IMR-90 (cell line): ENCODE results near the gene EIF2B5. TPM values are rescaled to one million over a fixed set of nuclear protein-coding genes. Genes with fewer than 3 reads are reported as not detected.
A peak's percentile ranks its signal among the peaks of the same experiment; 100 is the strongest.

Experiments used
- ATAC-seq: fragments of 200-7000 bp; cut with Tn5 transposase; 2 replicates; pipeline ENCODE4 v1.9.1; 2020; ENCODE audit warnings: low read depth, mild to moderate bottlenecking, moderate library complexity
- BruUV-seq: library from RNA; stranded (reverse); fragments of 400-500 nt; replicated peaks from 2 replicates; lab custom pipeline; 2021; lab: Mats Ljungman, UMichigan
- CTCF ChIA-PET: fragments of 300-600 bp; formaldehyde crosslinking; extraction: SDS; loops from one replicate; lab custom pipeline; 2021; ENCODE audit warnings: antibody characterized with exemption; lab: Yijun Ruan, JAX
- POLR2A ChIA-PET: fragments of 300-600 bp; sonication (Branson Sonifier 250); formaldehyde crosslinking; loops from one replicate; lab custom pipeline; 2022; ENCODE audit warnings: antibody characterized with exemption; ENCODE audit not compliant: unreplicated experiment; lab: Charles Lee
- DNase-seq: peaks from one replicate; pipeline ENCODE4 v3.0.0; 2013
- H2AFZ ChIP-seq: replicated peaks from 2 replicates; pipeline ENCODE3; 2013; ENCODE audit warnings: low read length, mild to moderate bottlenecking; ENCODE audit not compliant: poor library complexity
- H2AK5ac ChIP-seq: 2 replicates; pipeline ENCODE4 v1.6.1; 2013; ENCODE audit warnings: low read depth, low read length, inconsistent platforms
- H2AK9ac ChIP-seq: replicated peaks from 2 replicates; pipeline ENCODE3; 2013; ENCODE audit warnings: mild to moderate bottlenecking, low read depth, low read length, moderate library complexity; ENCODE audit not compliant: poor library complexity
- H2BK120ac ChIP-seq: 2 replicates; pipeline ENCODE4 v1.6.1; 2013; ENCODE audit warnings: low read depth, low read length, inconsistent platforms
- H2BK15ac ChIP-seq: 3 replicates; pipeline ENCODE4 v1.6.1; 2013; ENCODE audit warnings: low read depth, low read length, inconsistent platforms
- H2BK20ac ChIP-seq: 2 replicates; pipeline ENCODE4 v1.6.1; 2013; ENCODE audit warnings: low read depth, mild to moderate bottlenecking, inconsistent platforms, low read length, moderate library complexity
- H2BK5ac ChIP-seq: 2 replicates; pipeline ENCODE4 v1.6.1; 2013; ENCODE audit warnings: mild to moderate bottlenecking, low read depth, low read length, inconsistent platforms; ENCODE audit not compliant: poor library complexity, severe bottlenecking
- H3K14ac ChIP-seq: replicated peaks from 2 replicates; pipeline ENCODE4 v1.6.1; 2013; ENCODE audit warnings: low read depth, low read length, inconsistent platforms
- H3K18ac ChIP-seq: 2 replicates; pipeline ENCODE4 v1.6.1; 2013; ENCODE audit warnings: low read depth, low read length, control low read depth
- H3K23ac ChIP-seq: 2 replicates; pipeline ENCODE4 v1.6.1; 2013; ENCODE audit warnings: low read depth, low read length, inconsistent platforms
- H3K27ac ChIP-seq: 2 replicates; pipeline ENCODE4 v1.5.1; 2013; ENCODE audit warnings: mild to moderate bottlenecking, control low read depth, low read length; ENCODE audit not compliant: insufficient read depth
- H3K27me3 ChIP-seq: 2 replicates; pipeline ENCODE4 v1.6.1; 2013; ENCODE audit warnings: low read length; ENCODE audit not compliant: control insufficient read depth, insufficient read depth
- H3K36me3 ChIP-seq: 2 replicates; pipeline ENCODE4 v1.6.1; 2013; ENCODE audit warnings: low read length, mixed read lengths; ENCODE audit not compliant: control insufficient read depth, insufficient read depth
- H3K4ac ChIP-seq: 2 replicates; pipeline ENCODE4 v1.6.1; 2013; ENCODE audit warnings: low read depth, low read length, inconsistent platforms
- H3K4me1 ChIP-seq: 2 replicates; pipeline ENCODE4 v1.6.1; 2013; ENCODE audit warnings: low read length, mixed read lengths; ENCODE audit not compliant: control insufficient read depth, insufficient read depth
- H3K4me2 ChIP-seq: 2 replicates; pipeline ENCODE4 v1.6.1; 2013; ENCODE audit warnings: low read depth, mild to moderate bottlenecking, control low read depth, low read length, moderate library complexity
- H3K4me3 ChIP-seq: 2 replicates; pipeline ENCODE4 v1.5.1; 2013; ENCODE audit warnings: low read depth, mild to moderate bottlenecking, control low read depth, low read length, moderate library complexity; ENCODE audit not compliant: insufficient read depth
- H3K56ac ChIP-seq: 2 replicates; pipeline ENCODE4 v1.6.1; 2013; ENCODE audit warnings: low read length, inconsistent platforms; ENCODE audit not compliant: insufficient read depth; ENCODE audit errors: extremely low read depth
- H3K79me1 ChIP-seq, 2 experiments: 2 replicates each; pipeline ENCODE4 v1.6.1; 2013; ENCODE audit warnings: low read length in 2 of 2, inconsistent platforms in 1 of 2, low read depth in 1 of 2
- H3K9ac ChIP-seq: 2 replicates; pipeline ENCODE4 v1.6.1; 2013; ENCODE audit warnings: low read depth, low read length, control low read depth
- H3K9me1 ChIP-seq: 2 replicates; pipeline ENCODE4 v1.6.1; 2013; ENCODE audit warnings: low read length, inconsistent platforms; ENCODE audit not compliant: insufficient read depth
- H3K9me3 ChIP-seq: 2 replicates; pipeline ENCODE4 v1.6.1; 2013; ENCODE audit warnings: low read length; ENCODE audit not compliant: control insufficient read depth, insufficient read depth
- H4K20me1 ChIP-seq: 2 replicates; pipeline ENCODE4 v1.6.1; 2013; ENCODE audit warnings: low read length, inconsistent platforms; ENCODE audit not compliant: insufficient read depth
- H4K5ac ChIP-seq: 2 replicates; pipeline ENCODE4 v1.6.1; 2013; ENCODE audit warnings: mild to moderate bottlenecking, low read depth, low read length, control low read depth
- H4K8ac ChIP-seq, 2 experiments: 2 replicates each; pipeline ENCODE4 v1.6.1; 2013; ENCODE audit warnings: low read depth in 2 of 2, low read length in 2 of 2, control low read depth in 1 of 2, inconsistent platforms in 1 of 2
- H4K91ac ChIP-seq: 2 replicates; pipeline ENCODE4 v1.6.1; 2013; ENCODE audit warnings: low read depth, low read length, inconsistent platforms; ENCODE audit not compliant: insufficient read depth
- BHLHE40 ChIP-seq: fragments of 150-350 bp; IDR thresholded peaks from 2 replicates; pipeline ENCODE4 v1.6.1; 2016; ENCODE audit warnings: mild to moderate bottlenecking, low read depth, low read length
- CEBPB ChIP-seq: IDR thresholded peaks from 2 replicates; pipeline ENCODE4 v1.6.1; 2012; ENCODE audit warnings: low read depth, low read length, improper control_type of control experiment
- CTCF ChIP-seq: conservative IDR thresholded peaks from 2 replicates; pipeline ENCODE4 v1.5.1; 2012; ENCODE audit warnings: mild to moderate bottlenecking, low read depth, low read length, improper control_type of control experiment
- FOS ChIP-seq: fragments of 150-350 bp; IDR thresholded peaks from 2 replicates; pipeline ENCODE4 v1.6.1; 2016; ENCODE audit warnings: low read depth, low read length
- MAFK ChIP-seq: IDR thresholded peaks from 2 replicates; pipeline ENCODE4 v1.6.1; 2012; ENCODE audit warnings: low read depth, low read length, improper control_type of control experiment
- MXI1 ChIP-seq: IDR thresholded peaks from 2 replicates; pipeline ENCODE4 v1.6.1; 2012; ENCODE audit warnings: low read depth, mild to moderate bottlenecking, low read length, moderate library complexity, borderline replicate concordance
- NFE2L2 ChIP-seq: fragments of 150-350 bp; IDR thresholded peaks from 2 replicates; pipeline ENCODE4 v1.6.1; 2016; ENCODE audit warnings: low read depth, mild to moderate bottlenecking, low read length
- POLR2A ChIP-seq: IDR thresholded peaks from 2 replicates; pipeline ENCODE4 v1.6.1; 2012; ENCODE audit warnings: mild to moderate bottlenecking, low read depth, low read length
- RAD21 ChIP-seq: IDR thresholded peaks from 2 replicates; pipeline ENCODE4 v1.6.1; 2012; ENCODE audit warnings: low read length, improper control_type of control experiment
- RCOR1 ChIP-seq: IDR thresholded peaks from 2 replicates; pipeline ENCODE4 v1.6.1; 2012; ENCODE audit warnings: mild to moderate bottlenecking, low read length, improper control_type of control experiment; ENCODE audit not compliant: insufficient replicate concordance
- RFX5 ChIP-seq: IDR thresholded peaks from 2 replicates; pipeline ENCODE4 v1.8.0; 2012; ENCODE audit warnings: low read depth, mild to moderate bottlenecking, low read length, moderate library complexity
- SMC3 ChIP-seq: fragments of 150-350 bp; IDR thresholded peaks from 2 replicates; pipeline ENCODE4 v1.6.1; 2016; ENCODE audit warnings: low read depth, mild to moderate bottlenecking, antibody characterized with exemption, low read length, moderate library complexity
- USF2 ChIP-seq: fragments of 150-350 bp; IDR thresholded peaks from 2 replicates; pipeline ENCODE4 v1.6.1; 2017; ENCODE audit warnings: mild to moderate bottlenecking, antibody characterized with exemption, low read length, low read depth
- WGBS, 2 experiments: methylation state at CpG; one replicate each; pipeline versions ENCODE4 v1.1.5 to v1.1.7; 2013; ENCODE audit warnings: missing lambda C conversion rate in 2 of 2; ENCODE audit not compliant: insufficient read length in 1 of 2; ENCODE audit errors: extremely low coverage in 2 of 2; 5-methylcytosine and 5-hydroxymethylcytosine counted together
- dilution Hi-C: fragments of 300-500 bp; cut with HindIII; formaldehyde crosslinking; loops from one replicate; pipeline ENCODE4 v1.14.3; 2018; ENCODE audit warnings: low sequenced_read_pairs; ENCODE audit not compliant: unreplicated experiment
- in situ Hi-C: fragments of 300-500 bp; cut with MboI; formaldehyde crosslinking; loops from 3 replicates; pipeline ENCODE4 v1.14.3; 2019; ENCODE audit warnings: low sequenced_read_pairs, inconsistent platforms, mixed read lengths
- intact Hi-C: fragments of 100-400 bp; cut with micrococcal nuclease; formaldehyde crosslinking; loops from 2 replicates; pipeline ENCODE4 v1.10.0; 2022
- polyA plus RNA-seq, 3 experiments: library from polyadenylated mRNA; depleted of rRNA; stranded (reverse); fragments of >200 nt; gene quantifications; 2 replicates each; pipeline ENCODE4 v1.2.3, GENCODE V29; 2012; ENCODE audit warnings: low replicate concordance in 1 of 3
- total RNA-seq: library from RNA; depleted of rRNA; stranded (reverse); fragments of >200 nt; gene quantifications from 2 replicates; pipeline ENCODE4 v1.2.3, GENCODE V29; 2012
- TF ChIP-seq, protein P1 (sequence below): fragments of 150-350 bp; IDR thresholded peaks from 2 replicates; pipeline ENCODE4 v1.6.1; 2016; ENCODE audit warnings: low read depth, mild to moderate bottlenecking, low read length, moderate library complexity, borderline replicate concordance

EIF2B5 gene
- total and polyA plus RNA-seq, 2 of the 4 experiments (the other 2 are of a cell fraction) = 31.7 to 37.6 TPM

DNA sequence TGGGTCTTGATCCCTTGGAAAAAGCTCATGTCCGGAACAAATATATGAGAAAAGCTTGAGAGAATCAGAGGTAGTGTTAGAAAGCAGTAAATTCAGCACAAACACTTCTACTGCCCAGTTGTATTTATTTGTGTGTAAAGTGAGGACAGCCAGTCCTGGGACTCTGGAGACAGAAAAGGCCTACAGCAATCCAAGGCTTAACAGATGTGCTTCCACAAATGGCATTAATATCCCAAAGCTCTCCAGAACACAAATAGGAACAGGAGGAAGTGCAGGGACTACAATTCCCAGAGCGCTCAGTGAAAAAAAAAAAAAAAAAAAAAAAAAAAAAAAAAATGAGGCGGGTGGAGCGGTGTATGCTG is 39.1 kb downstream of the EIF2B5 start:
- Histone ChIP-seq H2AFZ (no peak overlapping the region), H3K9me3 (no peaks in the 10 kb centered on the region), H2BK120ac (no peak overlapping the region), H3K4me3 (no peak overlapping the region), H3K27ac (0 out of 2 replicates have a peak overlapping the region, but pooled peaks have one; percentile 13), H3K4ac (peak overlapping the region; percentile 5; the same call in 1 of the 2 replicates), H3K18ac (no peak overlapping the region), H3K4me2 (no peak overlapping the region), H3K9me1 (peaks cover 29% of the 10 kb centered on the region), H3K9ac (no peak overlapping the region), H2BK20ac (no peak overlapping the region), H2BK15ac (no peak overlapping the region), H2AK9ac (no peak overlapping the region), H3K14ac (no peak overlapping the region), H4K91ac (no peak overlapping the region), H3K27me3 (no peaks in the 10 kb centered on the region), H3K36me3 (peaks cover 48% of the 10 kb centered on the region), H3K23ac (no peak overlapping the region), H3K79me1 (peaks cover 24 to 62% of the 10 kb centered on the region in 2 experiments), H4K5ac (no peak overlapping the region; the same call in 1 of the 2 replicates), H4K20me1 (peaks cover 41% of the 10 kb centered on the region), H3K4me1 (peaks cover 19% of the 10 kb centered on the region), H3K56ac (no peak overlapping the region), H2BK5ac (peak overlapping the region; percentile 11), H4K8ac (peak overlapping the region in 1 of 2 experiments; percentile 56; a peak in 1 of 4 replicates), H2AK5ac (no peak overlapping the region; the same call in 1 of the 2 replicates)
- TF ChIP-seq RFX5 (no peak), CTCF (no peak), MAFK (no peak), POLR2A (no peak), SMC3 (no peak), CEBPB (no peak), FOS (no peak), NFE2L2 (no peak), RCOR1 (no peak), BHLHE40 (no peak), MXI1 (no peak), RAD21 (no peak), USF2 (no peak)
- TF ChIP-seq, protein P1, sequence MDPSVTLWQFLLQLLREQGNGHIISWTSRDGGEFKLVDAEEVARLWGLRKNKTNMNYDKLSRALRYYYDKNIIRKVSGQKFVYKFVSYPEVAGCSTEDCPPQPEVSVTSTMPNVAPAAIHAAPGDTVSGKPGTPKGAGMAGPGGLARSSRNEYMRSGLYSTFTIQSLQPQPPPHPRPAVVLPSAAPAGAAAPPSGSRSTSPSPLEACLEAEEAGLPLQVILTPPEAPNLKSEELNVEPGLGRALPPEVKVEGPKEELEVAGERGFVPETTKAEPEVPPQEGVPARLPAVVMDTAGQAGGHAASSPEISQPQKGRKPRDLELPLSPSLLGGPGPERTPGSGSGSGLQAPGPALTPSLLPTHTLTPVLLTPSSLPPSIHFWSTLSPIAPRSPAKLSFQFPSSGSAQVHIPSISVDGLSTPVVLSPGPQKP = no peak
- intact Hi-C loops = no loop called here
- BruUV-seq = no TSS peak
- ChIA-PET POLR2A (interaction anchor here (0.6 kb wide), 1 partner anchor 70 kb away, joined by 14 read pairs; no protein-coding TSS in a partner anchor), CTCF (no interaction called here)
- DNase-seq (no peak), ATAC-seq (no peak)
- WGBS, 2 experiments = no CpG with 5 or more reads among the region's 4 CpGs
- dilution Hi-C loops = no loop called here
- in situ Hi-C loops = no loop called here
